Measurements from ENCODE around the gene C22orf39.
"Not testable (repeated sequence)": the region's sequence is repeated elsewhere in the genome, so short reads cannot be mapped to it uniquely, and the experiment has no call there.

The C22orf39 gene

DNA sequence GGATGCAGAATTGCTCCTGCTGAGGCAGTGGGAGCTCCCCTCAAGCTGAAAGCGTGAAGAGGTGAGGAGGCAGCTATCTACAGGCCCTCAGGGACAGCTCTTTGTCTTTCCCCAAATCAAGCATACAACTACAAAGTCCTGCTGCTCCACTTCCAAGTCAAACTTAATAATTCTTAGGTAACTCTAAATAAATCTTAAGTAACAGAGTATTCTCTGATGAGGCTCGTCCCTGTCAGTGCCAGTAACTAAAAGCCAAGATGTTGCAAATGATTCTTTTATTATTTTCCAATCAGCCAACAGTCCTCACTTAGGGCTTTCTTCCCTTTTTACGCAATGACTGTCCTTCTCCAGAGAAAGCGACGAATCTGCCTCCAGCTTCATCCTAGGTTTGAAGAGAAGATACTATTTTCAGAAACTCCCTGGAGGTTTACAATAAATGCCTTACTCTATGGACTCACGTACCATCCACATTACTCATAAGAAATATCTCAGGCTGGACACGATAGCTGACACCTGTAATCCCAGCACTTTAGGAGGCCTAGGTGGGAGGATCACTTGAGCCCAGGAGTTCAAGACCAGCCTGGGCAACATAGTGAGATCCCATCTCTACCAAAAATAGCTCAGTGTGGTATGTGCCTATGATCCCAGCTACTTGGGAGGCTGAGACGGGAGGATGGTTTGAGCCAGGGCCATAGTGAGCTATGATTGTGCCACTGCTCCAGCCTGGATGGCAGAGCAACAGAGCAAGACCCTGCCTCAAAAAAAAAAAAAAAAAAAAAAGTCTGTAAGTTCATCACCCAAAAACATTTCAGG is 3.1 kb upstream of the C22orf39 start:
- FAIRE-seq, result no peak

DNA sequence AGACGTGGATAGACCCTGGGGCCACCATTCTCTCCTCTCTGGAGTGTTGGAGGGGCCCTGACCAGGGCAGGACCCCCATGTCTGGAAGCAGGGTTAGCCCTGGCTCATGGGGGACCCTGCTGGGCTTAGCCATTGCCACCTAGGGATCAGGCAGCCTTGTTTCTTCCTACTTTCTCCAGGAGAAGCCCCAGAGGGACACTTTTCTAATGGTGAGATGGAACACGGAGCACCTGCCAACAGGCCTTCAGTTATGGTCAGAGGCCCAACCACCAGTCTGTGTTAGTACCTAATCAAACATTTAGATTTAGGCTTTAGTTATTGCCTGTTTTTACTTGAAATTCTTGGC is 1.9 kb upstream of the C22orf39 start:
- no peak for FAIRE-seq

DNA sequence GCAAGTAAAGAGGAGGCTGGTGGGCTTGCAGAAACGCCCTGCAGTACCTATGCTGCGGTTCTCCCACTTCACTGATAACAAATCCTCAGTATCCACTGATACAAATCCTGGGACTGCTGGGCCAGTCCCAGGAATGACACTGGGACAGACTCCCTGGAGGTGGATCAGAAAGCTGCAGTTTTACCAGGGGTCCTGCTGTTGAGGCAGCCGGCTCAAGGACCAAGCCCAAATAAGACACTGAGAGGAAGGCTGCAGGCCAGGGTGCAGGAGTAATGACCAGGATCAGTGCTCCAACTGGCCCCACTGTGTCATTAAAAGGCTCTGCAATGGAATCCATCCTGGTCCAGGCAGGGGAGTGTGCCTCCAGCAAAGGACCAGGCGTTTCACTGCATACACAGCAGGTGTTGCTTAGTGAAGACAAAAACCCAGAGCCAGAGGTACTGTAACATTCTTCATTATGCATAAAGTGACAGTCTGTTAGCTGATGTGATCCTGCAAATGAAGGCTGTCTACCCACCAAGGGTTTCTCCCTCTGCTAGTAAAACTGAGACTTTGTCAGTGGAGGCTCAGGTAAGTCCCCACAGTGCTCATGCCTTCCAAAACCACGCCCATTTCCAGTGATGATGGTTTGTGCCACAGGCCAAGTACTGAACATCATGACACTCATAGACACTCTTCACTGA is 1.4 kb upstream of the C22orf39 start:
- FAIRE-seq, result no peak

DNA sequence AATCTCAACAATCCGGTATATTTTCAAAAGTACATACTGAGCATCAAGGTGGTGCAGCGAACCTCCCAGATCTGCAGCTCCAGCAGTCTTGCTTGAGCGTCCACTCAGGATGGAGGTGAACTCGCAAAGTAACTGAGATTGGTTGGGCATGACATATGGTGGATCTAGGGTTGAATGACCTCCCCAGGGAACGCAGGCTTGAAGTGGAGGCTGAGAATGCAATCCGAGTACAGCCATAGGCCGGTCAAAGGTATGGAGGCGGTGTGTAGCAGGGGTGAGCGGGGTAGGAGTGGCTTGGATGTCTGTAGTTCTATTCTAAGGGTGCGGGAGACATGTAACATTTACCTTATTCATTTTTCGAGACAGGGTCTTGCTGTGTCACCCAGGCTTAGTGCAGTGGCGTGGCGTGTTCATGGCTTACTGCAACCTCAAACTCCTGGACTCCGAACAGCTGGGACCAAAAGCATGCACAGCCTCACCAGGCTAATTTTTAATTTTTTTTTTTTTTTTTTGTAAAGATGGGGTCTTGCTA is 631 bp upstream of the C22orf39 start:
- FAIRE-seq, result no peak

DNA sequence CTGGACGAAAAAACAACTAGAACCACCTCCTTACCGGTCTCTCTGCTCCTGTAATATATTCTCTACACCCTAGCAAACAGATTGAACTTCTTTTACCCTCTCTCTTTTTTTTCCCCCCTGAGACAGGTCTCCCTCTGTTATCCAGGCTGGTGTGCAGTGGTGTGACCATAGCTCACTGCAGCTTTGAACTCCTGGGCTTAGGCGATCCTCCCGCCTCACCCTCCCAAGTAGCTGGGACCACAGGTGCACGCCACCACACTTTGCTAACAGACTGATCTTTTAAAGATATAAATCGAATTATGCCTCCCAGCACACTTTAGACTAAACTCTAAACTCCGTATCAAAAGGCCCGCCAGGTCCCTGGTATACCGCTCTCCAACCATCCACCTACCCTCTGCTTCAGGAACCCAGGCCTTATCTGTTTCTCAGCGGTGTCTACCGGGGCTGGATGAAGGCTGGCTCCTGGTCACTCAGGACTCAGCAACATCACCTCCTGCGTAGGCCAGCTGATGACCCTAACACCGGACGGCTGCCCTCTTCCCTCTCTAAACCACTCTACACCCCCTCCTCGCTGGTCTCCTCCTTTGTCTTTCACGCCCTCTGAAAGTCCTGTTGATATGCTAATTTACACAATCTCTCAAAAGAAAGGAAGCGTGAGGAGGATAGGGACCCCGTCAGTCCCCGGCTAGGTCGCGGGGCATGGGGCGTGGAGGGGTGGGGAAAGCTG is 745 bp downstream of the C22orf39 start:
- FAIRE-seq, result no peak

DNA sequence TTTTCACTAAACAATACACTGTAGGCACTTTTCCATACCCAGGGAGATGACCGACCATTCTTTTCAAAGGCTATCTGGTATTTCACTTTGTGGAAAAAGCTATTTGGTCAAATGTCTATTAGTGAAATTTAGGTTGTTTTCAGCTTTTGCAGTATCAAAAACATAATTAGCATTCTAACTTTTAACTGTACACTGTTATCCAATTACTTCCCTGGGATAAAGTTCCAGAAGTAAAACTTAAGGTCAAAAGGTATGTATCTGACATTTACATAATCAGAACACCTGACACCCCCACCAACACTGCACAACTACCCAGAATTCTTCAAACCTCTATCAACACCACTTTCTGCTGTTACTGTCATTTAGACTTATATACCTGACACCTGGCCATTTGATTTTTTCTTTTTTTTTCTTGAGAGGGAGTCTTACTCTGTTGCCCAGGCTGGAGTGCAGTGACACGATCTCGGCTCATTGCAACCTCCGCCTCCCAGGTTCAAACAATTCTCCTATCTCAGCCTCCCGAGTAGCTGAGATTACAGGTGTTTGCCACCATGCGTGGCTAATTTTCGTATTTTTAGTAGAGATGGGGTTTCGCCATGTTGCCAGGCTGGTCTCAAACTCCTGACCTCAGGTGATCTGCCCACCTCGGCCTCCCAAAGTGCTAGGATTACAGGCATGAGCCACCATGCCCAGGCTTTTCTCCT is 2.1 kb downstream of the C22orf39 start:
- not testable (repeated sequence) for FAIRE-seq

DNA sequence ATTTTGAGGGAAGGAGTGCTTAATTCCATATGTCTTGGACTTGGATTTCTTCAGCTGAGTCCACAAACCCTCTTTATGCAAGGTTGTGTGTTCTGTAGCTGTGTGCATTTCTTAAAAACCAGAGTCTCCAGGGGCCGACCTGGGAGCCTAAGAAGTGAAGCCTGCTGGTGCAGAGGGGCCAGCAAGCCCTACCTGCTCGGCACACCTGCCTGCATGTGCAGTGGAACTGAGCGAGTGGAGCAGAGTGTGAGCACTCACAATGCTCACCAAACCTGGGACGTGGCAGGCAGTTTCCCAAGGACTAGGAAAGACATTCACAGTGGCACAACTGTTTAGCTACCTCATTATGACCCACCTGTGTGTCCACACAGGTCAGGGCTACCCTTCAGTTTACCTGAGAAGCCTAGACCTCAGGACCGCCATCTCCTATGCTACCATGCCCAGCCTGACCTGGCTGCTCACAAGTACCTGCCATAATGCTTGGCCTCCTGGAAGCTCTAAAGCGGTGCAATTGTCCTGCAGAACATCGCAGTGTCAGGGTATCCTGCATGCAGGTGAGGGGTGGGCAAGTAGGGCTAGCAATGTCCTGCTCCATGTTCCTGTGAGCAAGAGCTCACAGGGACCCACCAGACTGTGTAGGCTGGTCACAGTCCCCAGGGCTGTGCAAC is 3.8 kb downstream of the C22orf39 start:
- no peak for FAIRE-seq

DNA sequence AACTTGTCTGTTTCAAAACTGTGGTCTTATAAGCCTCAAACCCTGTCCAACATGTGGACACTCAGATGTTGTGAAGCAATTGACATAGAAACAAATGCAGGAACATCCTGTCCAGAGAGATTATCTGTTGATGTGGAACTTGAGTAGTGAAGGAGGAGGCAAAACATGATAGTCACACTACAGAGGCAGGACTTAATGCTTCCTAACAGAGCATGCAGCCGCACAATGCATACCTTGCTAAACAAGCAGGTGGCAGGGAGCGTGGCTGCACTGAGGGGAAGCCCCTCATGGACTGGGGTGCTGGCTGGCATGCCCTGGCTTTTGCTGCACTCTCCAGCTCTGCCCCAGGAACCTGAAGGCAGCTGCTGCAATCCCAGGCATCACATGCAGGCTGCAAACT is 5.3 kb downstream of the C22orf39 start:
- FAIRE-seq, result no peak

DNA sequence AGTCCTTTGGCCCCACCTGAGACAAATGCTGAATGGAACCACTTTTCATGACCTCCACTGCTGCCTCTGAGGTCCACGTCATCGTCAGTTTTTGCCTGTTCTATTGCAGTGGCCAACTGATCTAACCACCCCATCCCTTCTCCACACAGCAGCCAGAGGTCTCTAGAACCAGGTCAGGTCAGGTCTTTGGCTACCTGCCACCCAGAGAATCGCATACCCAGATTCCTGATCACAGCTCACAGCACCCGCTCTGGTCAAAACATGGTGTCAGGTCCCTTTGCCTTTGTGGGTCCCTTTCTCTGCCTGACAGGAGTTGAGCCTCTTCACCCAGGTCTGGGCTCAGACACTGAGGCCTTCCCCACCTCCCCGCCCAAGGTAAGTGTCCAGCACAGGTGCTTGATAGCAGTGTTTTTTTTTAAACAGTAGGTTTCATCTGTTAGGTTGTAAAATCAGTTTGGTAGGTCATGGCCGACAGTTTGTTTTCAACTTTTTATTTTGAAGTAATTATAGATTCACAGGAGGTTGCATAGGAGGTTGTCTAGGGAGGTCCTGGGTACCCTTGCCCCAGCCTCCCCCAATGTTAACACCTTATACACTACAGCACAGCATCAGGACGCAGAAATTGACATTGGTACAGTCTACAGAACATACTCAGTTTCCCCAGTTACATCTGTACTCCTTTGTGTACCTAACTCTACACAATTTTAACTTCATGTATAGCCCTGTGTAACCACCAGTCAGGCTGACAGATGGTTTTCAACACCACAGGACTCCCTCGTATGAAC is 6.9 kb downstream of the C22orf39 start:
- FAIRE-seq, result no peak

DNA sequence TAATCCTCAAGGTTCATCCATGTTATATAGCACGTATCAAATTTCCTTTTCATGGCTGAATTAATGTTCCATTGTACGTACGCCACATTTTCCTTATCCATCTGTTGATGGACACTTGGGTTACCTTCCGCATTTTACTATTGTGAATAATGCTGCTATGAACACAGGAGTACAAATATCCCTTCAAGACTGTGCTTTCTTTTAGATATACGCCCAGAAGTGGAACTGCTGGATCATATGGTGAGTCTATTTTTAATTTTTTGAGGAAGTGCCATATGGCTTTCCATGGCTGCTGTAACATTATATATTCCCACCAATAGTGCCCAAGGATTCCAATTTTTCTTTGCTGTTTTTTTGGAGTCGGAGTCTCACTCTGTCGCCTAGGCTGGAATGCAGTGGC is 9.2 kb downstream of the C22orf39 start:
- no peak for FAIRE-seq

DNA sequence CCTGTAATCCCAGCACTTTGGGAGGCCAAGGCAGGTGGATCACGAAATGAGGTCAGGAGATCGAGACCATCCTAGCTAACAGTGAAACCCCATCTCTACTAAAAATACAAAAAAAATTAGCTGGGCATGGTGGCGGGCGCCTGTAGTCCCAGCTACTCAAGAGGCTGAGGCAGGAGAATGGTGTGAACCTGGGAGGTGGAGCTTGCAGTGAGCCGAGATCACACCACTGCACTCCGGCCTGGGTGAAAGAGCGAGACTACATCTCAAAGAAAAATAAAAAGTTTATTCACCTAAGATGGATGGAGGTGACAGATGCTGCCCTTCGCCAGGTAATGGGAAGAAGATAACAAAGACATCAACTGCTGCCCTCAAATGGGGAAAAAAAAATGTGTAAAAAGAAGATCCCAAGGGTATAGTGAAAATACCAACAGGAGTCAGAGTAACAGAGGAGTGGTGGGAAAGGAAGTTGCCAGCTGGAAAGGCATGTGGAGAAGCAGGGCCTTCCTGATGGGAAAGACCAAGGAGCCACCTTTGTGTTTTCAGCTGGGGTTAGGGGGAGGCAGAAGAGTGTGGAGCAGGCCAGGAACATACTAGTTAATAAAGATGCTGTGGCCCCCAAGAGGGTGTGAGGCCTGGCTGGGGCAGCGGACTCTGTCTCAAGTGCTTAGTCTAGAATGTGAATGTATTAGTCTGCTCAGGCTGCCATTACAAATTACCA is 10.9 kb downstream of the C22orf39 start:
- not testable (repeated sequence) for FAIRE-seq

DNA sequence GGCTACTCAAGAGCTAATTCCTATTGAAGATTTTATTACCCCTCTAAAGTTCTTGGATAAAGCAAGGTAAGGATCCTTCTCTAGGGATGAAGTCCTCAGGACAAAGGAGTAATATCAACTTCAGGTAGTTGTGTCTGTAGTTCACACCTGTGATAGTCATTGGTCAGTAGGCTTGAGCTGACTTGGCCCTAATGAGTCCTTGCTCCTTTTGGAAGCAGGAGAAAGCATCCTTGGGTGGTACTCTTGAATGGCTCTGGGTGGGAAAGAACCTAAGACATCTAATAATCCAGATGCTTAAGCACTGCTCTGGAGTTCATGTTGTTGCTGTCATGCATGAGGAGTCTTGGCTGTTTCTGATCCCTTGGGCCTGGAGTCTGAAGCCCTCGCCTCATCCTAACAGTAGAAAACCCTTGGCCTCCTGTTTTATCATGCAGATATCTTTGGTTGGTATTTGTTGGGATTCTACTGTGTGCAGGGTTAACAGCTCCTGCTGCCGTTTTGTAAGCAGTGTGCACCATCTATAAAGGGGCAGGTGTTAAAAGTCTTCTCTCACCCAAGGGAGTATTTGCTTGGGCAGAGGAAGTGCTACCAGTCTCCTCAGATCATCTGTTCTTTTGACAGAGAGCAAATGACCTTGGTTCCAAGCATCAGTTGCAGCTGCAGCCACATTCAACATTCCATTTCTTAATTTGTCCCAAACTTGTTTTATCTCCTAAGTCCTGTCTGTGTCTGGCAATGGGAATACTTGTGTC is 12.5 kb downstream of the C22orf39 start:
- FAIRE-seq, result no peak

DNA sequence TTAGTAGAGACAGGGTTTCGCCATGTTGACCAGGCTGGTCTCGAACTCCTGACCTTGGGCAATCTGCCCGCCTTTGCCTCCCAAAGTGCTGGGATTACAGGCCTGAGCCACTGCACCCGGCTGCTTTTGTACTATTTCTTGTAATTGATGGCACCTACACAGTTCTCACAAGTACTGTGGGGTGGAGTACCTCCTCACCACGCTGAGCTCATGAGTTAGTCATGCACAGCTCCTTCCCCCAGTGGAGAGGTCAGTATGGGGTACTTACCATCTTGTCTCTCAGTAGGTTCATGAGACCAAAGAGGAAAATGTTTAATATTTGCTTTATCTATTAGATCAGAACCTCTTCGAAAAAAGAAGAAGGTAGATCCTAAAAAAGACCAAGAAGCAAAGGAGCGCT is 13.1 kb downstream of the C22orf39 start:
- no peak for FAIRE-seq

DNA sequence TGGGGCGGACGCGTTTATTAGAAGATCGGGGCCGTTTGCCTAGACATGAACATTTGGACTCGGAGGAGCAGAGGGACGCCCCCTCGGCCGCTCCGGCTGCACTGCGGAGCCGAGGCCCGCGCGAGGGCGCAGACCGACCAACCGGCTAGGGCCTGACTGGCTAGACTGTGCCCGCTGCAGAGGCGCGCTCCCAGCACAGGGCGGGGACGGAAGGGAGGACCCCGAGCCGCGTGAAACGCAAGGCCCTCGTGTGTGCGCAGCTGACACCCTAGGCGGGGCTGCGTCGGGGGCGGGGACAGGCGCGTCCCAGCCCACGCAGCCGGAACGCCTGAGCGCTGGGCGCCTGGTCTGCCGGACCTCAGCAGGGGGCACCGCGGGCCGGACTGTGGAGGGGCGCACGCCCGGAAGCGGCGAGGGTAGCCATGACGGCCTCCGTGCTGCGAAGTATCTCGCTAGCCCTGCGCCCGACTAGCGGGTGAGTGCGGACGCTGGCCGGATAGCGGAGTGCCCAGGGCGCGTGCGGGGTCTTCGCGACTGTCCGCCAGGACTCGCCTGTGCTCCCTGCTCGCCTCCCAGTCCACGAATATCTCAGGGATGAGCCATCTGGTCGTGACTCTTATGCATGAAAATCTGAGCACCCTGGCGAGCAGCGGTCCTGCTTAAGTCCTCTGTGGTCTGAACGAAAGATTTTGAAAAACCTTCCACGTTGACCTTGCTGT is 15.2 kb downstream of the C22orf39 start, which contains the start of gene MRPL40:
TSS of gene MRPL40 (plus strand) at position 413 of the 719 bp plus-strand sequence. CDS start at position 423, 10 bp downstream.
- FAIRE-seq, result no peak

DNA sequence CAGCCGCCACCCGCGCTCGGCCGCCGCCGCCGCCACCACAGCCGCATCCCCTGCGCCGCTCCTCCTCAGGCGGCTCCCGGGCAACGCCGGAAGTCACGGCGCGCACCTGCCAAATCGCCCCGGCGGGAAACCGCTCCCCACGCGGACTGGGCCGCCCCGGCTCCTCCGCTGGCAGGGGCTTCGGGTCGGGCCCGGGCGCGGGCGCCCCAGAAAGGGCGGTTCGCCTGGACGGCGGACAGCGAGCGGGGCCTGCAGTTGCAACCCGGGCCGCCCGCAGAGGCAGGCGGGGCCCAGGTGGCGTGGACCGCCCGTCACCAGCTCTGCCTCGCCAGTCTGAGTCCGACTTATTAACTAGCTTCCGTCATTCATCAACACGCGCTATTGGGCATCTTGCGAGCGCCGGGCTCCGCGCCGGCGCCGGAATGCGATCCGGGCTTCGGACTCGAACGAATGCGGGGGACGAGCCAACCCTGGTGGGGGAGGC is 15.8 kb downstream of the C22orf39 start, which contains the start of gene HIRA:
TSS of gene HIRA (minus strand) at position 85 of the 484 bp plus-strand sequence. CDS start 257 bp downstream, outside the sequence.
- no peak for FAIRE-seq

DNA sequence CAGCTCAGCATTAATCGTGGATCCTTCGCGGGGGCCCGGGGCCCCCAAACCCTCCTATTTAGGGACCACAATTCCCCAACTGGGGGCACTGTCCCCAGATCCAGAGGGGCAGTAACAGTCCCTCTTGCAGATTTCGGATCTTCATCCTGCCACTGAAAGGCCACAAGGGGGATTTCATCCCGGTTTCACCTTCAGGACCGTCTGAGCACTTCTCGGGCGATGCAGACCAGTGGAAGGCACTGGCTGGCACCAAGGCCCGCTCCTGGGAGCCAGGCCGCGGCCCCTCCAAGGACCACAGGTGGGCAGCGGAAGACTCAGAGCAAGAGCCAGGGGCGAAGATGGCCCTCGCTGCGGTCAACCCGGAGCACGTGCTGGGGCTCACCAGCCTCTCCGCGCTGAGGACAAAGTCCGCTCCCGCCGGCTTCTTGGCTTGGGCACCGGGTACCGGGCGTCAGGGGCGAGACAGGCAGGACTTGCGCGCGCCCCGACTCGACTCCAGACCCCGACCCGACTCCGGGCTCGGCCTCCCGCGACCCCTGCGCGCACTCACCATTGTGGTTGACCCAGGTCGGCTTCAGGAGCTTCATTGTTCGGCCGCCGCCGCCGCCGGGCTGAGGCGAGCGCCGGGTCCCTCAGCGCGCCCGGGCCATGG is 16.5 kb downstream of the C22orf39 start:
- FAIRE-seq, result no peak

DNA sequence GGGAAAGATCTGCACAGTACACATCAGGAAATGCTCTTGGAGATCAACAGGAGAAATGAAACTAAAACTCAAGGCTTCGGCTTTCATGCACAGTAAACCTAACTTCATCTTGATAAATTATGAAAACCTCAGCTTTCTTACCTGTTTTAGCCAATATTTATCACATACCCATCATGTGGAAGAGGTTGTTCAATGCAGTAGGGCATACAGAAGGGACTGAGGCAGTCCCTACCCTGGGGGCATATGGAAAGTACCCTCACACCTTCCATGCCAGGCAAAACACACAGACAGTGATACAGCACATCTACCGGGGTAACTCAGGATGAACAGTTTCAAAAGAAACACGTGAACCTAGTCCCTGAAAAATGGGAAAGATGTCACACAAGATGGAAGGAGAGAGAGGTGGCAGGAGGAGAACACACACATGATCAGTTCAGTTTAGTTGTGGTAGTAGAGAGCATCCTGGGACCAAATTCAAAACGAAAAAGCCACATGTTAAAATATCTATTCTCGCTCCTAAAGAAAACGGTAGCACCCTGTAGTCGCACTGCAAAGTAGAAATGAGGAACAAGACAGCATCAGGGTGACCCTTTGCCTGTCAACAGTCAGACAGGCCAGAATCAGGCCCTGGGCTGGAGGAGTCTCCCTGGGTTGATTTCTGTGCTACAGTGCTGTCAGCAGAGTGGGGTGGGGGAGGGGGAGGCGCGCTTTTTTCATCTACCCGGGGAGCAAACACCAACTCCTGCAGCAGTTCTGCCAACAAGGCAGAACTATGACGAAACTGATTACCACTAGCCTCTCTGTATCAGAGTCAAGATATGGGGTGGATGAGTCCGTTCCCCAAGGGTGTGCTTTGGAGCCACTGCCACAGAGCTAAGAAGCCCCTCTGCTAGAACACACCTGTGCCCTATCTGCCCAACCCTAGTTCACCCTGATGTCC is 17.3 kb downstream of the C22orf39 start:
- no peak for FAIRE-seq

Data from islet of Langerhans (tissue), 1 donor.